SK-N-SH treated with all-trans-retinoic acid at 6 μM for 48 hours (cell line): Measurements from ENCODE around the gene ZNF135.

Experiments used
- ATAC-seq: fragments of 200-7000 bp; cut with Tn5 transposase; 3 replicates; pipeline ENCODE4 v1.9.1; 2020; ENCODE audit warnings: mild to moderate bottlenecking, moderate library complexity
- ARNTL ChIP-seq: fragments of 450-650 bp; formaldehyde crosslinking; IDR thresholded peaks from 2 replicates; pipeline ENCODE4 v1.5.0; 2020; ENCODE audit warnings: low read depth, mild to moderate bottlenecking, moderate library complexity, borderline replicate concordance
- BACH2 ChIP-seq: fragments of 250-450 bp; sonication (Bioruptor Pico); IDR thresholded peaks from 2 replicates; pipeline ENCODE4 v1.9.0; 2021; ENCODE audit warnings: mild to moderate bottlenecking, borderline replicate concordance
- CSDC2 ChIP-seq: fragments of 250-450 bp; sonication (Bioruptor Pico); IDR thresholded peaks from 2 replicates; pipeline ENCODE4 v1.5.0; 2020; ENCODE audit warnings: mild to moderate bottlenecking, moderate library complexity
- ESRRG ChIP-seq: fragments of 250-450 bp; sonication (Bioruptor Pico); IDR thresholded peaks from 2 replicates; pipeline ENCODE4 v1.6.1; 2021; ENCODE audit warnings: mild to moderate bottlenecking
- GLIS3 ChIP-seq: fragments of 250-450 bp; sonication (Bioruptor Pico); IDR thresholded peaks from 2 replicates; pipeline ENCODE4 v1.5.0; 2020; ENCODE audit warnings: mild to moderate bottlenecking, moderate library complexity
- ISL1 ChIP-seq: fragments of 250-450 bp; sonication (Bioruptor Pico); IDR thresholded peaks from 2 replicates; pipeline ENCODE4 v2.1.2; 2022; ENCODE audit warnings: mild to moderate bottlenecking, moderate library complexity
- OSR1 ChIP-seq: fragments of 250-450 bp; sonication (Bioruptor Pico); IDR thresholded peaks from 2 replicates; pipeline ENCODE4 v1.8.0; 2022; ENCODE audit warnings: moderate library complexity, mild to moderate bottlenecking, inconsistent platforms
- PPARA ChIP-seq: fragments of 250-450 bp; sonication (Bioruptor Pico); IDR thresholded peaks from 2 replicates; pipeline ENCODE4 v1.5.0; 2020; ENCODE audit warnings: mild to moderate bottlenecking, borderline replicate concordance
- RARB ChIP-seq: fragments of 250-450 bp; sonication (Bioruptor Pico); IDR thresholded peaks from 2 replicates; pipeline ENCODE4 v1.8.0; 2021; ENCODE audit warnings: mild to moderate bottlenecking, moderate library complexity
- SNAI2 ChIP-seq: fragments of 250-450 bp; sonication (Bioruptor Pico); IDR thresholded peaks from 2 replicates; pipeline ENCODE4 v1.5.0; 2020; ENCODE audit warnings: mild to moderate bottlenecking, moderate library complexity
- TOX ChIP-seq: fragments of 250-450 bp; sonication (Bioruptor Pico); IDR thresholded peaks from 2 replicates; pipeline ENCODE4 v1.8.0; 2021; ENCODE audit warnings: mild to moderate bottlenecking, moderate library complexity, borderline replicate concordance
- ZC3H10 ChIP-seq: fragments of 250-450 bp; sonication (Bioruptor Pico); IDR thresholded peaks from 2 replicates; pipeline ENCODE4 v1.5.1; 2021; ENCODE audit warnings: mild to moderate bottlenecking, moderate library complexity
- ZFP3 ChIP-seq: fragments of 250-450 bp; sonication (Bioruptor Pico); IDR thresholded peaks from 2 replicates; pipeline ENCODE4 v1.5.0; 2020; ENCODE audit warnings: mild to moderate bottlenecking, moderate library complexity
- ZFP30 ChIP-seq: fragments of 450-650 bp; formaldehyde crosslinking; IDR thresholded peaks from 2 replicates; pipeline ENCODE4 v1.5.0; 2022; ENCODE audit warnings: mild to moderate bottlenecking, moderate library complexity
- ZNF70 ChIP-seq: fragments of 450-650 bp; formaldehyde crosslinking; IDR thresholded peaks from 2 replicates; pipeline ENCODE4 v1.5.0; 2020; ENCODE audit warnings: mild to moderate bottlenecking, moderate library complexity
- TF ChIP-seq, protein P1 (sequence below): fragments of 250-450 bp; sonication (Bioruptor Pico); IDR thresholded peaks from 2 replicates; pipeline ENCODE4 v1.8.0; 2021; ENCODE audit warnings: low read depth, mild to moderate bottlenecking, moderate library complexity, borderline replicate concordance
- TF ChIP-seq, protein P2 (sequence below): fragments of 250-450 bp; sonication (Bioruptor Pico); IDR thresholded peaks from 2 replicates; pipeline ENCODE4 v1.5.1; 2021; ENCODE audit warnings: mild to moderate bottlenecking, moderate library complexity
- TF ChIP-seq, protein P3 (sequence below): fragments of 250-450 bp; sonication (Bioruptor Pico); IDR thresholded peaks from 2 replicates; pipeline ENCODE4 v1.8.0; 2020; ENCODE audit warnings: mild to moderate bottlenecking, moderate library complexity, borderline replicate concordance
- TF ChIP-seq, protein P4 (sequence below): fragments of 250-450 bp; sonication (Bioruptor Pico); IDR thresholded peaks from 2 replicates; pipeline ENCODE4 v1.5.0; 2020; ENCODE audit warnings: mild to moderate bottlenecking, moderate library complexity

ZNF135 gene

DNA sequence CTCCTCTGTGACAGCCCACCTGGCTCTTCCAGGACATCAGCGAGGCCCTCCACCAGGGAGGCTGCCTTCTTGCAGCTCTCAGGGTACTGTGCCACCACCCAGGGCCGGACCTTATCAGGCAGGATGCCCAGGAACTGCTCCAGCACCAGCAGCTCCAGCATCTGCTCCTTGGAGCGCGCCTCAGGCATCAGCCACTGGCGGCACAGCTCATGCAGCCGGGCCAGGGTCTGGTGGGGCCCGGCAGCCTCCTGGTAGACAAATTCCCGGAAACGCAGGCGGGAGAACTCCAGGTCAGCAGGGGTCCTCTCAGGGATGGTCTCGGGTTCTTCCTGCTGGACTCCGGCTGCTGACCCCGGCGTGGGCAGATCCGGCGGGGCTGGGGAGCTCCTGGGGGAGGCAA, 30.8 kb downstream of the ZNF135 start:
- TF ChIP-seq, protein P1, sequence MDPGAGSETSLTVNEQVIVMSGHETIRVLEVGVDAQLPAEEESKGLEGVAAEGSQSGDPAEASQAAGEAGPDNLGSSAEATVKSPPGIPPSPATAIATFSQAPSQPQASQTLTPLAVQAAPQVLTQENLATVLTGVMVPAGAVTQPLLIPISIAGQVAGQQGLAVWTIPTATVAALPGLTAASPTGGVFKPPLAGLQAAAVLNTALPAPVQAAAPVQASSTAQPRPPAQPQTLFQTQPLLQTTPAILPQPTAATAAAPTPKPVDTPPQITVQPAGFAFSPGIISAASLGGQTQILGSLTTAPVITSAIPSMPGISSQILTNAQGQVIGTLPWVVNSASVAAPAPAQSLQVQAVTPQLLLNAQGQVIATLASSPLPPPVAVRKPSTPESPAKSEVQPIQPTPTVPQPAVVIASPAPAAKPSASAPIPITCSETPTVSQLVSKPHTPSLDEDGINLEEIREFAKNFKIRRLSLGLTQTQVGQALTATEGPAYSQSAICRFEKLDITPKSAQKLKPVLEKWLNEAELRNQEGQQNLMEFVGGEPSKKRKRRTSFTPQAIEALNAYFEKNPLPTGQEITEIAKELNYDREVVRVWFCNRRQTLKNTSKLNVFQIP: no peak
- TF ChIP-seq, protein P2, sequence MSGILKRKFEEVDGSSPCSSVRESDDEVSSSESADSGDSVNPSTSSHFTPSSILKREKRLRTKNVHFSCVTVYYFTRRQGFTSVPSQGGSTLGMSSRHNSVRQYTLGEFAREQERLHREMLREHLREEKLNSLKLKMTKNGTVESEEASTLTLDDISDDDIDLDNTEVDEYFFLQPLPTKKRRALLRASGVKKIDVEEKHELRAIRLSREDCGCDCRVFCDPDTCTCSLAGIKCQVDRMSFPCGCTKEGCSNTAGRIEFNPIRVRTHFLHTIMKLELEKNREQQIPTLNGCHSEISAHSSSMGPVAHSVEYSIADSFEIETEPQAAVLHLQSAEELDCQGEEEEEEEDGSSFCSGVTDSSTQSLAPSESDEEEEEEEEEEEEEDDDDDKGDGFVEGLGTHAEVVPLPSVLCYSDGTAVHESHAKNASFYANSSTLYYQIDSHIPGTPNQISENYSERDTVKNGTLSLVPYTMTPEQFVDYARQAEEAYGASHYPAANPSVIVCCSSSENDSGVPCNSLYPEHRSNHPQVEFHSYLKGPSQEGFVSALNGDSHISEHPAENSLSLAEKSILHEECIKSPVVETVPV (CRISPR knock-in tag): no peak
- TF ChIP-seq TOX (CRISPR knock-in tag): no peak
- TF ChIP-seq ESRRG (CRISPR knock-in tag): no peak
- TF ChIP-seq ARNTL (CRISPR knock-in tag): no peak
- TF ChIP-seq, protein P3, sequence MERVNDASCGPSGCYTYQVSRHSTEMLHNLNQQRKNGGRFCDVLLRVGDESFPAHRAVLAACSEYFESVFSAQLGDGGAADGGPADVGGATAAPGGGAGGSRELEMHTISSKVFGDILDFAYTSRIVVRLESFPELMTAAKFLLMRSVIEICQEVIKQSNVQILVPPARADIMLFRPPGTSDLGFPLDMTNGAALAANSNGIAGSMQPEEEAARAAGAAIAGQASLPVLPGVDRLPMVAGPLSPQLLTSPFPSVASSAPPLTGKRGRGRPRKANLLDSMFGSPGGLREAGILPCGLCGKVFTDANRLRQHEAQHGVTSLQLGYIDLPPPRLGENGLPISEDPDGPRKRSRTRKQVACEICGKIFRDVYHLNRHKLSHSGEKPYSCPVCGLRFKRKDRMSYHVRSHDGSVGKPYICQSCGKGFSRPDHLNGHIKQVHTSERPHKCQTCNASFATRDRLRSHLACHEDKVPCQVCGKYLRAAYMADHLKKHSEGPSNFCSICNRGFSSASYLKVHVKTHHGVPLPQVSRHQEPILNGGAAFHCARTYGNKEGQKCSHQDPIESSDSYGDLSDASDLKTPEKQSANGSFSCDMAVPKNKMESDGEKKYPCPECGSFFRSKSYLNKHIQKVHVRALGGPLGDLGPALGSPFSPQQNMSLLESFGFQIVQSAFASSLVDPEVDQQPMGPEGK: no peak
- TF ChIP-seq ZFP30 (CRISPR knock-in tag): no peak
- no peak for TF ChIP-seq ZC3H10 (CRISPR knock-in tag)
- no peak for TF ChIP-seq RARB (CRISPR knock-in tag)
- TF ChIP-seq, protein P4, sequence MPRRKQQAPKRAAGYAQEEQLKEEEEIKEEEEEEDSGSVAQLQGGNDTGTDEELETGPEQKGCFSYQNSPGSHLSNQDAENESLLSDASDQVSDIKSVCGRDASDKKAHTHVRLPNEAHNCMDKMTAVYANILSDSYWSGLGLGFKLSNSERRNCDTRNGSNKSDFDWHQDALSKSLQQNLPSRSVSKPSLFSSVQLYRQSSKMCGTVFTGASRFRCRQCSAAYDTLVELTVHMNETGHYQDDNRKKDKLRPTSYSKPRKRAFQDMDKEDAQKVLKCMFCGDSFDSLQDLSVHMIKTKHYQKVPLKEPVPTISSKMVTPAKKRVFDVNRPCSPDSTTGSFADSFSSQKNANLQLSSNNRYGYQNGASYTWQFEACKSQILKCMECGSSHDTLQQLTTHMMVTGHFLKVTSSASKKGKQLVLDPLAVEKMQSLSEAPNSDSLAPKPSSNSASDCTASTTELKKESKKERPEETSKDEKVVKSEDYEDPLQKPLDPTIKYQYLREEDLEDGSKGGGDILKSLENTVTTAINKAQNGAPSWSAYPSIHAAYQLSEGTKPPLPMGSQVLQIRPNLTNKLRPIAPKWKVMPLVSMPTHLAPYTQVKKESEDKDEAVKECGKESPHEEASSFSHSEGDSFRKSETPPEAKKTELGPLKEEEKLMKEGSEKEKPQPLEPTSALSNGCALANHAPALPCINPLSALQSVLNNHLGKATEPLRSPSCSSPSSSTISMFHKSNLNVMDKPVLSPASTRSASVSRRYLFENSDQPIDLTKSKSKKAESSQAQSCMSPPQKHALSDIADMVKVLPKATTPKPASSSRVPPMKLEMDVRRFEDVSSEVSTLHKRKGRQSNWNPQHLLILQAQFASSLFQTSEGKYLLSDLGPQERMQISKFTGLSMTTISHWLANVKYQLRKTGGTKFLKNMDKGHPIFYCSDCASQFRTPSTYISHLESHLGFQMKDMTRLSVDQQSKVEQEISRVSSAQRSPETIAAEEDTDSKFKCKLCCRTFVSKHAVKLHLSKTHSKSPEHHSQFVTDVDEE (CRISPR knock-in tag): no peak
- no peak for TF ChIP-seq ISL1 (CRISPR knock-in tag)
- no peak for TF ChIP-seq BACH2 (CRISPR knock-in tag)
- no peak for TF ChIP-seq PPARA
- TF ChIP-seq ZNF70 (CRISPR knock-in tag): no peak
- no peak for TF ChIP-seq OSR1 (CRISPR knock-in tag)
- TF ChIP-seq GLIS3 (CRISPR knock-in tag): no peak
- ATAC-seq: no peak

DNA sequence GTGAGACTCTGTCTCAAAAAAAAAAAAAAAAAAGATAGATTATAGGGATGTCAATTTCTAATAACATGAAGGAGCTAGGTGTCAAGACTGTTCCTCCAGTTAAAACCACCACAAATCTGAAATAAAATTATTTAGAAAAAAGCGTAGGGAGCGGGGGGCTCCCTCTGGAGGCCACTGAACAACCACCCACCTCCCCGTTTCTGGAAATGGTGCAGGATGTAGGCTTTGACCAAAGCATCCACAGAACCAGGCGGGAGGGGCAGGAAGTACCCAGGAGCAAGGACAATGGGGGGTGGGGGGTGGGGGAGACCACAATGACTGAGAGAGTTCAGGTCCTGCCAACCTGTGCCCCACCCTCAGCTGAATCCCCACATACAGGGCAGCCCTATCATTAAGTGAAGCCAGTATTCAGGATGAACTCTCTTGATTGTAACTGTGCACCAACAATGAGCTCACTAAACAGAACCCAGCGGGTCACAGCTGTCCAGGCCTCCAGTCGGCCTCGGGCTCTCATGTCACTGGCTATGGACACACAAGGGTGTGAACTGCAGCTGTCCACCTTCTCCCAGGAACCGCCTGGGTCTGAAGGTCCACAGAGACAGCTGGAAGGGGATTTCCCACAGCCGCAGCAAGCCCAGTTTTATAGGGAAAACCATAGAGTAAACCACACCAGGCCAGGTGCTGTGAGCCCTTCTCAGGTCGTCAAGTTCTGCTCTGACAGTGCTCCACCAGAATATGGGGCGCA, 32.3 kb downstream of the ZNF135 start:
- no peak for TF ChIP-seq CSDC2
- no peak for ATAC-seq

DNA sequence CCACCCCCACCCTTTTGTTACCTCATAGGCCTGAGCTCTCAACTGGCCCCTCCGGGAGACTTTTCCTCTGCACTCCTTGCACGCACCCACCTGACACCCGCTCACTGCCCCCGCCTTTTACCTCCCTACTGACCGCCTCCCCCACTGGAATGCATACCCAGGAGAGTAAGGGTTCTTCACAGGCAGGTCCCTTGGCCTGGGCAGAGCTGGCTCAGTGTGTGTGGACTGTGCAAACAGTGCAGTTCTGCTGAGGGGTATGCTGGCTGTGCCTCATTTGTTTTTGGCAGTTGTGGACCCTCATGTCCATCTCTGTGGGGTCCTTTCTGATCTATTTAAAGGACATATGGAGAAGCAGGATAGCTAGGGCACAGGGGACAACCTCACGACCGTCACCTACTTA, 34.0 kb downstream of the ZNF135 start:
- no peak for ATAC-seq
- TF ChIP-seq SNAI2 (CRISPR knock-in tag) (no peak), ZC3H10 (CRISPR knock-in tag) (no peak), ZFP3 (no peak), CSDC2 (no peak), TOX (CRISPR knock-in tag) (no peak), RARB (CRISPR knock-in tag) (no peak), ZFP30 (CRISPR knock-in tag) (no peak), ARNTL (CRISPR knock-in tag) (no peak), OSR1 (CRISPR knock-in tag) (no peak), PPARA (no peak), ESRRG (CRISPR knock-in tag) (no peak)
- TF ChIP-seq, protein P3: no peak
- TF ChIP-seq, protein P4 (CRISPR knock-in tag): no peak
